ENCODE results near the gene GTF2F2. TPM values are rescaled to one million over a fixed set of nuclear protein-coding genes. Genes with fewer than 3 reads are reported as not detected.
A peak's percentile ranks its signal among the peaks of the same experiment; 100 is the strongest.

Gene GTF2F2
- total RNA-seq, 1 experiment from 2014 or later = 37.8 TPM

GRCh38 chr13:45240143-45240542 is 119.8 kb downstream of the GTF2F2 start:
- no peak for DNase-seq (ENCODE audit: low spot score)
- H3K4me1 ChIP-seq (ENCODE audit: insufficient read depth, low read length, poor library complexity, severe bottlenecking) = peaks cover 36% of the 10 kb centered on the region
- H3K27ac ChIP-seq (ENCODE audit: low read depth, low read length, poor library complexity, severe bottlenecking) = no peak overlapping the region
- no peaks in the 10 kb centered on the region for H3K36me3 ChIP-seq (ENCODE audit: insufficient read depth, low read length, poor library complexity, severe bottlenecking)
- no TSS peak for BruUV-seq (replicated peaks)
- ChIA-PET CTCF (no interaction called here), POLR2A (ENCODE audit: low non-redundant PET) (no interaction called here)
- TF ChIP-seq CTCF (conservative IDR thresholded peaks at IDR 0.05; ENCODE audit: low read depth, low read length) (no peak), EZH2 (IDR thresholded peaks at IDR 0.05; ENCODE audit: borderline replicate concordance, low read depth, low read length, poor library complexity, severe bottlenecking) (no peak)
- no peaks in the 10 kb centered on the region for H3K9me3 ChIP-seq (ENCODE audit: low read depth, low read length, poor library complexity, severe bottlenecking)
- H3K4me3 ChIP-seq (ENCODE audit: low read depth, low read length, poor library complexity, severe bottlenecking) = no peak overlapping the region
- intact Hi-C loops (cut with micrococcal nuclease; ENCODE audit: unreplicated experiment) = no loop called here
- H3K27me3 ChIP-seq (replicated peaks; ENCODE audit: insufficient read depth, low read depth, low read length, poor library complexity) = no peaks in the 10 kb centered on the region

- no peak for TF ChIP-seq EZH2 (IDR thresholded peaks at IDR 0.05; ENCODE audit: borderline replicate concordance, low read depth, low read length, poor library complexity, severe bottlenecking)
- TF ChIP-seq CTCF (conservative IDR thresholded peaks at IDR 0.05; ENCODE audit: low read depth, low read length) = no peak
- intact Hi-C loops (cut with micrococcal nuclease; ENCODE audit: unreplicated experiment) = no loop called here
- ChIA-PET CTCF (no interaction called here), POLR2A (ENCODE audit: low non-redundant PET) (interaction anchor here (0.7 kb wide), 1 partner anchor 21 kb away, joined by 5 read pairs; no protein-coding TSS in a partner anchor)
- Histone ChIP-seq H3K4me3 (ENCODE audit: low read depth, low read length, poor library complexity, severe bottlenecking) (peak overlapping the region; percentile 17), H3K4me1 (ENCODE audit: insufficient read depth, low read length, poor library complexity, severe bottlenecking) (peaks cover 21% of the 10 kb centered on the region), H3K27me3 (replicated peaks; ENCODE audit: insufficient read depth, low read depth, low read length, poor library complexity) (no peaks in the 10 kb centered on the region), H3K36me3 (ENCODE audit: insufficient read depth, low read length, poor library complexity, severe bottlenecking) (no peaks in the 10 kb centered on the region), H3K27ac (ENCODE audit: low read depth, low read length, poor library complexity, severe bottlenecking) (peak overlapping the region; percentile 64), H3K9me3 (ENCODE audit: low read depth, low read length, poor library complexity, severe bottlenecking) (no peaks in the 10 kb centered on the region)
- no TSS peak for BruUV-seq (replicated peaks)
- DNase-seq (ENCODE audit: low spot score) = peak; percentile 63
These were observed 121.8 kb downstream of the GTF2F2 start for GRCh38 chr13:45242070-45242469.

GRCh38 chr13:45242524-45242923 is 122.2 kb downstream of the GTF2F2 start:
- intact Hi-C loops (cut with micrococcal nuclease; ENCODE audit: unreplicated experiment) = no loop called here
- H3K9me3 ChIP-seq (ENCODE audit: low read depth, low read length, poor library complexity, severe bottlenecking) = no peaks in the 10 kb centered on the region
- BruUV-seq (replicated peaks) = no TSS peak
- no peaks in the 10 kb centered on the region for H3K36me3 ChIP-seq (ENCODE audit: insufficient read depth, low read length, poor library complexity, severe bottlenecking)
- no peak for TF ChIP-seq CTCF (conservative IDR thresholded peaks at IDR 0.05; ENCODE audit: low read depth, low read length)
- no peak for TF ChIP-seq EZH2 (IDR thresholded peaks at IDR 0.05; ENCODE audit: borderline replicate concordance, low read depth, low read length, poor library complexity, severe bottlenecking)
- peak overlapping the region; percentile 17 for H3K4me3 ChIP-seq (ENCODE audit: low read depth, low read length, poor library complexity, severe bottlenecking)
- CTCF ChIA-PET = no interaction called here
- H3K4me1 ChIP-seq (ENCODE audit: insufficient read depth, low read length, poor library complexity, severe bottlenecking) = peaks cover 21% of the 10 kb centered on the region
- POLR2A ChIA-PET (ENCODE audit: low non-redundant PET) = no interaction called here
- no peak for DNase-seq (ENCODE audit: low spot score)
- no peaks in the 10 kb centered on the region for H3K27me3 ChIP-seq (replicated peaks; ENCODE audit: insufficient read depth, low read depth, low read length, poor library complexity)
- H3K27ac ChIP-seq (ENCODE audit: low read depth, low read length, poor library complexity, severe bottlenecking) = peak overlapping the region; percentile 64
